ENCODE measurements around the gene TLL2. TPM values are rescaled to one million over a fixed set of nuclear protein-coding genes. Genes with fewer than 3 reads are reported as not detected.

Gene TLL2
- total RNA-seq, 1 donor from 2014 or later, result not detected

DNA sequence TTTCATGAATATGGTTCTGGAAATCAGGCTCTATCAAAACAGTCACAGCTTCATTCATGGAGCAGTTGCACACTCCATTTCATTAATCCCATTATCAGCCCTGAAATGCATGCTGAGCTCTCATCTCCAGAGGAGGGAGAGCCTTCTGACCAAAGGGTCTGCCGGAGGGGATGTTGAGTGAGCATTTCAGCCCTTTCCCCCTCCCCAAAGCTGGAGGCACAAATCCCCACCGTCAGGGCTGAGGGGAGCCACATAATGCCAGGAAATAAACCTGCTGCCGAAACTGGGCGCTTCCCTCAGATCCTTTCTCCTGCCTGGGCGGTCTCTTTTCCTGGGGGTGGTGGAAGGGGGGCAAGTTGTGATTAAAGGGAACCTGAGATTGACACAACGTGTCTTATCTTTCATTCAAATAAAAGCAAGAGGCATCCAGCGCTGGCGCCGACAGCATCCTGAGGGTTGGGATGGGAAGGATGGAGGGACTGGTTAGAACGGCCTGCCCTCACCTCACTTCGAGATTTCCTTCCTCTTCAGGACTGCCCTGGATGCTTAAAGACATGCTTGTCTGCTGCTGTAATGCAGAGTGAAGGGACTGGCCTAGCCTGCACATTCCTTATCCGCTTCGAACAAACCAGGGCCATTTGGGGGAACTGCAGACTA is 71.6 kb downstream of the TLL2 start:
- no peak overlapping the region for H3K4me3 Mint-ChIP-seq
- intact Hi-C loops (cut with micrococcal nuclease), result no loop called here
- no peak for DNase-seq
- H3K27ac Mint-ChIP-seq, result no peak overlapping the region
- no peaks in the 10 kb centered on the region for H3K4me1 Mint-ChIP-seq
- peaks cover 4% of the 10 kb centered on the region for H3K27me3 Mint-ChIP-seq
- H3K36me3 Mint-ChIP-seq (ENCODE audit: low read depth), result no peaks in the 10 kb centered on the region
- H3K9me3 Mint-ChIP-seq, result no peaks in the 10 kb centered on the region

DNA sequence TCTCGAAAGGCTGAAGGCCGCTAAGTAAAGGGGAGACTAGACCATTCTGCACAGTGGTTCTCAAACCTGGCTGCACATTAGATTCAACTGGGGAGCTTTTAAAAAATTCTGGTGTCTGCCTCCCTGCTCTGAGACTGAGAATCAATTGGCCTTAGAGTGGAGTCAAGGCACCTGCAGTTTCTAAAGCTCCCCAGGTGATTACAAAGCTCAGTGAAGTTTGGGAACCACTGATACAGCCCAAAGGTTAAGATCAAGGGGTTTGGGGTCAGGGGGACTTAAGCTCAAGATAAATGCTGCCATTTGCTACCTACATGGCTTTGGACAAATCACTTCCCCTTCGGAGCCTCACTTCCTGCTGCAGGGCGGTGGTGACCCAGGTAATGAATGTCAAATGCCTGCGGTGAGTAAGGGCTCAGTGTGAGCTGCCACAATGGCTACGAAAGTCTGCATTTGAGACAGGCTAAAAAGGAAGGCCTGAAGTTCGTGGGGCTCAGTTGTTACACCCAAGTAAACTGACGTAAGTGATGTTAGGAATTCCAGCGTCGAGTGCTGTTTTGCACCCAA is 72.3 kb downstream of the TLL2 start:
- intact Hi-C loops (cut with micrococcal nuclease), result no loop called here
- Mint-ChIP-seq H3K4me1 (no peaks in the 10 kb centered on the region), H3K4me3 (no peak overlapping the region), H3K36me3 (ENCODE audit: low read depth) (no peaks in the 10 kb centered on the region), H3K27me3 (peaks cover 4% of the 10 kb centered on the region), H3K27ac (no peak overlapping the region), H3K9me3 (no peaks in the 10 kb centered on the region)
- DNase-seq, result no peak

DNA sequence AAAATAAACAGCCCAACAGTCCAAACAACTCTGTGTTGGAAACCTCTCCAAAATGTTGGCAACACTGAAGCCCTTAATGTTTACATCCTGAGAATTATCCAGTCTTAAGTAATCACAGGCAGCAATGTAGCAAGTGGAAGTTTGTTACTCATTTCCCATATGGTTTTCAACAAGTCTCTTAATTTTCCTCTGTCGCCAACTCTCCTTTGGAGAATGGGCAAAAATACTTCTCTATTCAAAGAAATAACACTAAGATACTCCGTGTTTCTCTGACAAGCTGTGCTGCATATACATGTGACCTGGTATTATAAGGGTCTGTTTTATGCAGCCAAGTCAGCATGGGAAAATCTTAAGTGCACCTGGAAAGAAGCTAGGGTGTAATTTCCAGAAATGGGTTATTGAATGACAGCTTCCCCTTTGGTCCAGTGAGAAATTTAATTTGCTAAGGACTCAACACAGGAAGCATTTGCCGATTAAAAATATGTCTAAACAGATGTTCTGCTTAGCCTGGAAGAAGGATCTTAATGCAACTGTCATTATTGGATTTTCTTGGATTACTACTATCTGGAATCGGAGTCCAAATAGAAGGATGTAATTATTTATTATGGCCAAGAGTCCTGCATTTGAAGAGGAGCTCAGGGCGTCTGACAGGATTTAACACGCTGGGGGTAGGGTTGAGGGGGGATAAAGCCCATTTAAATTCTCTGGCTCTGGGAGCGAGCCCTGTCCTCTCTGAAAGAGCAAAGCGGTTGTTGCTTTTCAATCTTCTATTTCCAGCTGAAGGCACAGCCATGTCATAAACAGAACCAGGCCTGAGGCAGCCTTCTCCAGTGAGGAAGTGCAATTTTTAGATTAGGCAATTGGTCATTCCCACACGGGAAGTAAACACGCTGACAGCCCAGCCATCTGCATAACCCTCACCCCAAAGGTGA is 73.1 kb downstream of the TLL2 start:
- no peaks in the 10 kb centered on the region for H3K36me3 Mint-ChIP-seq (ENCODE audit: low read depth)
- H3K27ac Mint-ChIP-seq, result no peak overlapping the region
- peaks cover 6% of the 10 kb centered on the region for H3K27me3 Mint-ChIP-seq
- DNase-seq, result no peak
- no peak overlapping the region for H3K4me3 Mint-ChIP-seq
- H3K9me3 Mint-ChIP-seq, result no peaks in the 10 kb centered on the region
- no peaks in the 10 kb centered on the region for H3K4me1 Mint-ChIP-seq
- intact Hi-C loops (cut with micrococcal nuclease), result no loop called here

DNA sequence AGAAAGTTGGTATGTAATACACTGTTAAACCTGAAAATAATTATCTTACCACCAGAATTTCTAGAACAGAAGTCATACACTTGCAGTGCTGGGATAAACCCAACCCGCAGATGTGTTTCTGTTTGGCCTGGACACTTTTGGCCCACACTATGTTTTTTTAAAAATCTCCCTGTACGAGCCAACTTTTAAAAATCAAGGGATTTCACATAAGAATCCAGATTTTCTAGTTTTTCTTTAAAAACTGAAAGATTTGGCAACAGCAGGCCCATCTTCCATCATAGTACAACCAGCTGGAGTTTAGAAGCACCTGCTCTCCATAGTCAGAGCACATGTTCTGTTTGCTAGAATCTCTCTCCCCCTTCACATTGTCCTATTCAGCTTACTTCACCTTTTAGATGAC is 74.0 kb downstream of the TLL2 start:
- H3K36me3 Mint-ChIP-seq (ENCODE audit: low read depth), result no peaks in the 10 kb centered on the region
- H3K27me3 Mint-ChIP-seq, result peaks cover 10% of the 10 kb centered on the region
- H3K4me1 Mint-ChIP-seq, result no peaks in the 10 kb centered on the region
- no peak for DNase-seq
- no peak overlapping the region for H3K27ac Mint-ChIP-seq
- H3K9me3 Mint-ChIP-seq, result no peaks in the 10 kb centered on the region
- no peak overlapping the region for H3K4me3 Mint-ChIP-seq
- intact Hi-C loops (cut with micrococcal nuclease), result no loop called here

DNA sequence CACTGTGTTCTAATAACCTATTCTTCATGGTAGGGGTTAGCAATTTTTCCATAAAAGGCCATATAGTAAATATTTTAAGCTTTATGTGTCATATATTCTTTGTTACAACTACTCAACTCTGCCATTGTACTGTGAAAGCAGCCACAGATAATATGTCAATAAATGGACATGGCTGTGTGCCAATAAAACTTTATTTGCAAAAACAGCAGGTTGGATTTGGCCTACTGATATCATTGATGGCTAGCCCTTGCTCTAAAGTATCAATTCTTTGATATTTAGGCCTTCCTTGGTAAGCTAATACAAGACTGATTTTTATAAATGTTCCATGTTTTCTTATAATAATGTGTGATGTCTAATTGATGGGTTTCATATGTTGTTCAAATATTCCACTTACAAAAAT is 77.7 kb downstream of the TLL2 start:
- Mint-ChIP-seq H3K36me3 (ENCODE audit: low read depth) (no peaks in the 10 kb centered on the region), H3K4me3 (no peak overlapping the region), H3K4me1 (no peaks in the 10 kb centered on the region), H3K9me3 (no peaks in the 10 kb centered on the region), H3K27me3 (peaks cover 10% of the 10 kb centered on the region), H3K27ac (no peak overlapping the region)
- intact Hi-C loops (cut with micrococcal nuclease), result no loop called here
- no peak for DNase-seq

DNA sequence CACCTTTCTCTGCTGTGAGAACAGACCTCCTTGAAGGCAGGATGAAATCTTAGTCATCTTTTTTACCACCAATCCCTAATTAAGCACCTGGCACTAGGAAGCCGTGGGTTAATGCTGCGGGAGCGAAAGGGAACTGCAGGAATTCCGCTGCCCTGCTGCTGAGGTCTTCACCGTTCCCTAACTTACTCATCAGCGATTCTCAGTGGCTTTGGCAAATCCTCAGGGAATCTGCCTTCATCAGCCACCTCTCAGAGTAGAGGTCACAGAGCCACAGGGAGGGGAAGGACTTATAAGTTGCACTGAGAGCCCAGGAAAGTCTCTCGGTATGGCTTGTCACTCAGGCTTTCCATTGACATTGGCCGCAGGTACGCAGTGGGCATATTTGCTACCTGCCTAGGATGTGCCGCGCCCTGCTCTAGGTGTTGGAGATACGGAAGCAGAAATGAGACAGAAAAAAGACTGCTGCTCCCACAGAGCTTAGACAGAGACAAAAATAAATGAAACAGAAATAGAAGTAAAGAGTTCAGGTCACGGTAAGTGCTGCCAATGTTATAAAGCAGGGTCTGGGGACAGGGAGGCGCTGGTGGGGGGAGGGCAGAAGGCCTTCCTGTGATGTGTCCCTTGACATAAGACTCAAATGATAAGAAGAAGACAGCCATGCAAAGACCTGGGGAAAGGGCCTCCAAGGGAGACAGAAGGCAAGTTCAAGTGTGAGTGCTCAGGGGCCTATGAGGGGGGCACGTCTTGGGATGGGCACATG is 82.3 kb downstream of the TLL2 start:
- H3K9me3 Mint-ChIP-seq, result no peaks in the 10 kb centered on the region
- no peaks in the 10 kb centered on the region for H3K36me3 Mint-ChIP-seq (ENCODE audit: low read depth)
- H3K27me3 Mint-ChIP-seq, result peaks cover 20% of the 10 kb centered on the region
- no peak overlapping the region for H3K4me3 Mint-ChIP-seq
- DNase-seq, result no peak
- no peak overlapping the region for H3K27ac Mint-ChIP-seq
- H3K4me1 Mint-ChIP-seq, result no peaks in the 10 kb centered on the region
- intact Hi-C loops (cut with micrococcal nuclease), result no loop called here

DNA sequence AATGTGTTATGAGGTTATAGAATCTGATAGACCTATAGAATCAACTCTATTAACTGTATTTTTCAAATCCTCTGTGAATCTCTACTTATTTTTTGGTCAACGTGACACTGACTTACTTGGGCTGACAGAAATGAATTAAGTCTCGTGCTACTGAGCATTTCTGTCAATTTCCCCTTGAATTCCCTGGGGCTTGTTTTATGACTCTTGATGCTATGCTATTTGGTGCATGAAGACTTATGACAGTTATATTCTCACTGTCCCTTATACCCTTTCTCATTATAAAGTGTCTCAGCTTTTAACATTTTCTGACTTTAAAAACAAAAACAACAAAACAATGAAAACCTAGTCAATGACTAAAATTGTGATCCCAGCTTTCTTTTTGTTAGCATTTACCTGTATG is 86.4 kb downstream of the TLL2 start:
- H3K4me3 Mint-ChIP-seq, result no peak overlapping the region
- intact Hi-C loops (cut with micrococcal nuclease), result no loop called here
- no peak overlapping the region for H3K27ac Mint-ChIP-seq
- no peaks in the 10 kb centered on the region for H3K36me3 Mint-ChIP-seq (ENCODE audit: low read depth)
- no peak for DNase-seq
- peaks cover 32% of the 10 kb centered on the region for H3K27me3 Mint-ChIP-seq
- H3K4me1 Mint-ChIP-seq, result no peaks in the 10 kb centered on the region
- H3K9me3 Mint-ChIP-seq, result no peaks in the 10 kb centered on the region

DNA sequence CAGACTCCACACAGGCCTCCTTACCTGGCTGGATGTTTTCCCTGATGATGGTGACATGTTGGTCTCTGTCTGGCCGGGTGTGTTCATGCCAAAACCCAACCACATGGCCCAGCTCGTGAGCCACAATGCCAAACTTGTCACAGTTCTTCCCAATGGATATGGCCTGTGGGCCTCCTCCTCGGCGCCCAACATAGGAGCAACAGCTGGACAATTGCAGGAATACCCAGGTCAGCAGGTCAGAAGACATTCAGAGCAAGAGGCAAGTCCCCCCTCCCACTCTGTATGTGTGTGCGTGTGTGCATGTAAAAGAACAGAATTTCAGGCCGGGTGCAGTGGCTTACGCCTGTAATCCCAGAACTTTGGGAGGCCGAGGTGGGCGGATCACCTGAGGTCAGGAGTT is 91.2 kb downstream of the TLL2 start:
- Mint-ChIP-seq H3K36me3 (ENCODE audit: low read depth) (no peaks in the 10 kb centered on the region), H3K27me3 (peaks cover 31% of the 10 kb centered on the region), H3K27ac (no peak overlapping the region), H3K4me3 (no peak overlapping the region), H3K4me1 (no peaks in the 10 kb centered on the region), H3K9me3 (no peaks in the 10 kb centered on the region)
- intact Hi-C loops (cut with micrococcal nuclease), result no loop called here
- DNase-seq, result no peak

DNA sequence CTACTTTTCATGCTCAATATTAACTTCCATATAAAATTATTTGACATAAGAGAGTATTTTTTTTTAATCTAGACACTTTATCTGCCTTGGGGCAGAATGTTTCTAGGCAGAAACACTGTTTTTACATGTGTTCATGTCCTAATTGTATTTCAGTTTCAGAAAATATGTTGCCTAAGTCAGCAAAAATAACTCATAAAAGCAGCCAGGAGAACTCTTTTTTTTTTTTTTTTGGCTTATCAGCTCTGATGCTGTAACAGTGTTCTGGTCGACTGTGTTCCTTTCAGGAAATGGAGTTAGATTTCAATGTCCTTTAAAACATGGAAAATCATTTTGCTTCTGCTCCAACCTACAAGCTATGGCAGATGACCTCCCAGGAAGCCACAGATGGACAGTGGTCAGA is 91.7 kb downstream of the TLL2 start:
- Mint-ChIP-seq H3K9me3 (no peaks in the 10 kb centered on the region), H3K36me3 (ENCODE audit: low read depth) (no peaks in the 10 kb centered on the region), H3K4me3 (no peak overlapping the region), H3K27ac (no peak overlapping the region), H3K27me3 (peaks cover 26% of the 10 kb centered on the region), H3K4me1 (no peaks in the 10 kb centered on the region)
- intact Hi-C loops (cut with micrococcal nuclease), result no loop called here
- DNase-seq, result no peak

DNA sequence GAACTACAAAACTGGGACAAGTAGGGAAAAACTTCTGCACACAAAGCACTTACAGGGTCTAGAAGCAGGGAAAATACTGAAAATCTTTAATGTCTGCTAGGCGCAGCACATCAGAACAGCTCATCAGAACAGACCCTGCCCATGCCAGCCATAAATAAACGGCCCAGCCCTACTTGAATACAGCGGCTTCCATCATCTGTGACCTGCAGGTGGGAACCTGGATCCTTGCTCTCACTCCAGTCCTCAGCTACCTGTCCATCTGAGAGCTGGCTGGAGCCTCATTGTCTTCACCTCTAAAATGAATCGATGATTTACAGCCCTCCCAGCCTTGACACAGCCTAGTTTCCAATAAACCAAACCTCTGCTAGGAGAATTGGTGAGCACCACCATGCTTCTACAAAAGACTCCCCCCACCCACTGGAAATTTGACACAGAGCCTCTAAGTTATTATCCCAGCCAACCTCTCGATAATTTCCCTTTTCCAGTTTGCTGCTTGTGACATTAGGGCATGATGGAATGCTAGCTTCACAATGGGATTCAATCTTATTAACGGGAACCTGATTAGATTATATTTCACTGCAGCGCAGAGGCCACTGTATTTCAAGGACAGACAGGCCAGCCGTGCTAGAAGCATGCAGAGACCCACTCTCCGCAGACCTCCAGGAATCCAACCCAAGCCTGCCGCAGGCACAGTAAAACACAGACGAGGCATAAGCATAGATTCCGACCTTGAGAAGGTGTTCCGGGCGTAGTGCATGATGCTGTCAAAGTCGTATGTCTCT is 93.3 kb downstream of the TLL2 start:
- no peak overlapping the region for H3K4me3 Mint-ChIP-seq
- no peak for DNase-seq
- no peaks in the 10 kb centered on the region for H3K4me1 Mint-ChIP-seq
- H3K9me3 Mint-ChIP-seq, result no peaks in the 10 kb centered on the region
- H3K36me3 Mint-ChIP-seq (ENCODE audit: low read depth), result no peaks in the 10 kb centered on the region
- H3K27me3 Mint-ChIP-seq, result peaks cover 16% of the 10 kb centered on the region
- intact Hi-C loops (cut with micrococcal nuclease), result no loop called here
- H3K27ac Mint-ChIP-seq, result no peak overlapping the region

DNA sequence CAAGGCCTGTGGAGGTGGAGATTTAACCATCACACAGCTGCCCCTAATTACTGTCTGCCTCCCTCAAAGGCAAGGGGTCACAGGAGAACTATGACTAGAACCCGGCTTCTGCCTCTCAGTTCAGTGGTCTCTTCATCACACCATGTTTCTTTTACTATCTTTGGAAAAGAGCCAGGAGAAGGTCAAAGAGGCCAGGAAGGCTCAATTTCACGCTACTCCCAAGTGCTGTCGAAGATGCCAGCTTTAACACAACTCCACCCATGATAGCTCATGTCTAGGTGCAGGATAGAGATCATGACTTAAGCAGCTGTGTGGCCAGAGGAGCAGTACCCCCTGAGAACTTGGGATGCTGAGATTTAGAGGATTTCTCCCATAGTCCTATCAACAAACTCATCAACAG is 94.4 kb downstream of the TLL2 start:
- intact Hi-C loops (cut with micrococcal nuclease), result no loop called here
- Mint-ChIP-seq H3K4me1 (no peaks in the 10 kb centered on the region), H3K27ac (no peak overlapping the region), H3K9me3 (no peaks in the 10 kb centered on the region), H3K27me3 (peaks cover 10% of the 10 kb centered on the region), H3K4me3 (no peak overlapping the region), H3K36me3 (ENCODE audit: low read depth) (no peaks in the 10 kb centered on the region)
- peak; percentile 45 for DNase-seq

DNA sequence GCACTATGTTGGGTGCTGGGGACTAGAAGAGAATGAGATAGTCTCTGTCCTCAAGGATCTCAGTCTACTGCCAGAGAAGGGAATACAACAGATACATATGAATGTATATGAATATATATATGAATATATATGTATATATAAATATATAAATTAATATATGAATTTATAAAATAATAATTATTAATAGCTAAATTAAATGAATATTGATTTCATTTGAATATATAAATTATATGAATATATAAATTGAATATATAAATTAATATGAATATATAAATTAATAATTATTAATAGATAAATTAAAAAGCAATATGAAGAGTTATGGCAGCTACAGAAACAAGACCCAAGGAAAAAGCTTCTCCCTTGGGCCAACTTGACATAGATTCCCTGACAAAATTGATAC is 95.1 kb downstream of the TLL2 start:
- peaks cover 5% of the 10 kb centered on the region for H3K27me3 Mint-ChIP-seq
- intact Hi-C loops (cut with micrococcal nuclease), result no loop called here
- no peak overlapping the region for H3K27ac Mint-ChIP-seq
- H3K36me3 Mint-ChIP-seq (ENCODE audit: low read depth), result no peaks in the 10 kb centered on the region
- no peak overlapping the region for H3K4me3 Mint-ChIP-seq
- no peaks in the 10 kb centered on the region for H3K9me3 Mint-ChIP-seq
- H3K4me1 Mint-ChIP-seq, result no peaks in the 10 kb centered on the region
- DNase-seq, result no peak

DNA sequence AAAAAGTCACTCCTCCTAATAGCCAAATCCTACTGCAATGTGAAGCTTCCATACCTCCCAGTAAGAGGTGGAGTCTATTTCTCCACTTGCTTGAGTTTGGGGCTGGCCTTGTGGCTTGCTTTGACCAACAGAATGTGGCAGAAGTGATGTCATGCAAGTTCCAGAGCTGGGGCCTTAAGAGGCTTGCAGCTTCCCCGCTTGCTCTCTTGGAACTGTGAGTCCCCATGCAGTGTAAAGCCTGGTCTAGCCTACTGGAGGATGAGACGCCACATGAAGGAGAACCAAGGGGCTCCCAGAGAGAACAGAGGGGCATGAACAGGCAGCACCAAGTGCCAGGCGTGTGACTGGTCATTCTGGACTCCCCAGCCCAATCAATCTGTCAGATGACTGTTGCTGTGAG is 96.3 kb downstream of the TLL2 start:
- Mint-ChIP-seq H3K27ac (no peak overlapping the region), H3K9me3 (no peaks in the 10 kb centered on the region), H3K4me3 (no peak overlapping the region), H3K4me1 (no peaks in the 10 kb centered on the region), H3K36me3 (ENCODE audit: low read depth) (no peaks in the 10 kb centered on the region), H3K27me3 (peaks cover 8% of the 10 kb centered on the region)
- intact Hi-C loops (cut with micrococcal nuclease), result no loop called here
- DNase-seq, result no peak

All from activated CD4-positive, alpha-beta T cell treated with anti-CD3 and anti-CD28 coated beads, Interleukin-2, amount 10 ng/mL, durations not matched to agents 24 days and 14 days (primary cell).